ENCODE data around the gene CACNA1B.

CACNA1B gene

DNA sequence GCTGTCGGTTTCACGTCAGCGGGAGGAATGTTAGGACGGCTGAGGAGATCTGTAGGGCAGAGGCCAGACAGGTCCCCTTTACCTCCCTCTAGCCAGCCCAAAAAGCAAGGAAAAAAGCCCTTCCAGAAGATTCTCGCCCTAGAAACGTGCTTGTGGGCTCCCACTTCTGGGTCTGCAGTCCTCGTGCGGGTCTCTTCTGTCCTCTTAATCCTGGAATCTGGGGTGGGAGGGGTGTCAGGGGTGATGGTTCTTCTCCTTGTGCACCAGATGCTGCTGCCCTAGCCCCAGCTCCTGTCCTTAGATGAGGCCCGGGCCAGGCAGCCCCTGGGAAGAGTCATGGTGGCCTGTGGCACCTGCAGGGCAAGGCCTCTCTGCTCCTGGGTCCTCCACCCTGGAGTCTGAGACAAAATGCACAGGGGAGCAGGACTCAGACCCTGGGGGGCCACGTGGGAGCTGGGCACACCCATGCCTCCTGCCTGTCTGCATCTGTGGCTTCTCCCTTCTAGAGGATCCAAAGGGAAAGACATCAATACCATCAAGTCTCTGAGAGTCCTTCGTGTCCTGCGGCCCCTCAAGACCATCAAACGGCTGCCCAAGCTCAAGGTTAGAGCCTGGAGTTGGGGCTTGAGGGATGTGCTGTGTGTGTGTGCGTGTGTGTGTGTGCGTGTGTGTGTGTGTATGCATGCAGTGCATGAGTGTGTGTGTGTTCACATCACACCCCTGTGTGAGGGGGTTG, 174.2 kb downstream of the CACNA1B start:
- Mint-ChIP-seq H3K36me3 (ENCODE audit: low read depth) (no peaks in the 10 kb centered on the region), H3K4me1 (ENCODE audit: low read depth) (no peaks in the 10 kb centered on the region), H3K9me3 (no peaks in the 10 kb centered on the region), H3K27me3 (peaks cover 14% of the 10 kb centered on the region), H3K27ac (no peak overlapping the region), H3K4me3 (no peak overlapping the region)

DNA sequence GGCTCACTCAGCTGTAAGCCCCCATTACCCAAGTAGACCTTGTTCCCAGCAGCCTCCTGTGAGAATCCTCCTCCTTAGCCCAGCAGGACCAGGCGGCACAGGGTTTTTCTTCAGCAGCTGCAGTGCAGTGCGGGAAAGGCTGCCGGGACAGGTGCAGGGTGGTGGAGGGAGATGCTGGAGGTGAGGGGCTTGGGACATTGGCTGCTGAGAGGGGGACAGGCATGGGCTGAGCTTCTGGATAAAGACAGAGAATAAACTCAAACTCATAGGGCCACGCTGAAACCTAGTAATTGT, 174.7 kb downstream of the CACNA1B start:
- Mint-ChIP-seq H3K27me3 (peaks cover 14% of the 10 kb centered on the region), H3K27ac (no peak overlapping the region), H3K4me1 (ENCODE audit: low read depth) (no peaks in the 10 kb centered on the region), H3K36me3 (ENCODE audit: low read depth) (no peaks in the 10 kb centered on the region), H3K9me3 (no peaks in the 10 kb centered on the region), H3K4me3 (no peak overlapping the region)

DNA sequence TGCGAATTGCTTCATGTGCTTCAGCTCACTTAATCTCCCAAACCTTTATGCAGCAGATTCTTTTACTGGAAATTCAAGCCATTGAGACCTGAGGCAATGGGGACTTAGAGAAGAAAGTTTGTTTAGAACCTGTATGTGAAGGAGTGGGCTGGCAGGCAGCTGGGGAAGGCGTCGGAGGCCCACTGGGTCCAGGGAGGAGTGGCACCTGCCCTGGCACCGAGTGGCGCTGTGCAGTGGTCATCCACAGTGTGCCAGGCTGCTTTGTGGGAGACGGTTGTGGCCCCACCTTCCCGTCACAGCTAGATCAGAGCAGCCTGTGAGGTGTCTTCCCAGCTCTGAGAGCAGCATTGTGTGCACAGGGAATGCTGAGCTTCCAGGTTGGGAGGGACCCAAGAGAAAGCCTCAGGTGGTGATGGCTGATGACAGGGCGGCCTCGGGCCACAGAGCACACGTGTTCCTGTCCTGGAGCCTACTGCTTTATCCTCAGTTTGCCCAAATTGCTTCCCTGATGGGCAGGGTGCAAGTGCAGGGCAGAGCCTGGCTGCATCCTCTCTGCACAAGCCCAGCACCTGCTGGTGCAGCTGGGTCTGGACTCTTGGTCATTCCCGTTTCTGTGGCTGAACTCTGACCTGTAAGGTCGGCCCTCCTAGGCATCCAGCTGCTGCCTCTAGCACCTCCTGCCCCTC, 175.2 kb downstream of the CACNA1B start:
- Mint-ChIP-seq H3K4me1 (ENCODE audit: low read depth) (no peaks in the 10 kb centered on the region), H3K36me3 (ENCODE audit: low read depth) (no peaks in the 10 kb centered on the region), H3K27me3 (peaks cover 14% of the 10 kb centered on the region), H3K9me3 (no peaks in the 10 kb centered on the region), H3K27ac (no peak overlapping the region), H3K4me3 (no peak overlapping the region)

DNA sequence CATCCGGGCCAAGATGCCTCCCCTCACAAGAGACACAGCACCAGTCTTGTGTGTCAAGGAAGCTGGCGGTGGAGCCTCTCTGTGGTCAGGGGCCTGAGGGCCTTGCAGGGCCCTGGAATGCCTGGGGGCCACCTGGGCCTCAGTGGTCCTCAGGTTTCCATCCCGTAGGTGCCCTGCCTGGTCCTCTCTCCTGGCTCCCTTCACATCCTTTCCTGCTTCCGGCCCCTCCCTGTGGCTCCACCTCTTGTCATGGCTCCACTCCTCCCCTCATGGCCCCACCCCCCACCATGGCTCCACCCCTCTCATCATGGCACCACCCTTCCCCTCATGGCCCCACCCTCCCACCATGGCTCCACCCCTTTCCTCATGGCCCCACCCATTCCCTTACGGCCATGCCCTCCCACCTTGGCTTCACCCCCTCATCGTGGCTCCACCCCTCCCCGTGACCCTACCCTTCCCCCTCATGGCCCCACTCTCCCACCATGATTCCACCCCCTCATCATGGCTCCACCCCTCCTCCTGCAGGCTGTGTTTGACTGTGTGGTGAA, 175.8 kb downstream of the CACNA1B start:
- Mint-ChIP-seq H3K4me3 (no peak overlapping the region), H3K36me3 (ENCODE audit: low read depth) (no peaks in the 10 kb centered on the region), H3K27me3 (peaks cover 14% of the 10 kb centered on the region), H3K9me3 (no peaks in the 10 kb centered on the region), H3K27ac (no peak overlapping the region), H3K4me1 (ENCODE audit: low read depth) (no peaks in the 10 kb centered on the region)

DNA sequence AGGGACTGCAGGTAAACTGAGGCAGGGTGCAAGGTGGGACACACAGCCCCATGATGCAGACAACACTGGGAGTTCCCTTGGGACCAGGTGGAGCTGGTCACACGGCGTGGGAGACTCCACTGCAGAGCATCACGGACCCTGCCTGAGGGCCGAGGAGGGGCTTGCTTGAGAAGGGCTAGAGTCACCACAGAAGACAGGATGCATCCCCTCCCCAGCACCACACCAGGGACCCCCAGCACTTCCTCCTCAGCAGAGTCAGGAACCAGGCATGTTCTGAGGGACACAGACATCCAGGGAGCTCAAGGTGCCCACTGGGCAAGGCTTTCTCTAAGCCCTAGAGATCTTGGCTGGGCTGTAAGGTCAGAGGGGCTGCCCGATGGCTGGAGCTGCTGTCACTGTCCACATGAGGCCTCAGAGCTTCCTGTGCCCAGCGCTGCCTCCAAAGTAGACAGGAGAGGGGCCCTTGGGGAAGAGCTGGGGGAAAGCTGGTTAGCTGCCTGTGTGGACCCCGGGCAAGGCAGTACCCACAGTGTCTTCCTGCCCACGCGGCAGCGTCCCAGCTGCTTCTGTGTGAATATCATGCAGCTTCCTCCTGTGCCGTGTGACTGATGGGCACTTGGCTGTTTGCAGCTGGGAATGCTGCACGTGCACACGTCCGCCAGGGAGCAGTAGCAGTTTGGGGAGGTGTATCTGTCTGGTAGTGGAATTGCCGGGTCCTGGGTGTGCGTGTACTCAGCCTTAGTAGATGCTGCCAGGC, 176.6 kb downstream of the CACNA1B start:
- no peaks in the 10 kb centered on the region for H3K36me3 Mint-ChIP-seq (ENCODE audit: low read depth)
- no peaks in the 10 kb centered on the region for H3K9me3 Mint-ChIP-seq
- H3K4me3 Mint-ChIP-seq, result no peak overlapping the region
- H3K27me3 Mint-ChIP-seq, result peaks cover 14% of the 10 kb centered on the region
- no peaks in the 10 kb centered on the region for H3K4me1 Mint-ChIP-seq (ENCODE audit: low read depth)
- H3K27ac Mint-ChIP-seq, result no peak overlapping the region

GRCh38 chr9:138057726-138058125, 180.1 kb downstream of the CACNA1B start:
- H3K9me3 Mint-ChIP-seq, result no peaks in the 10 kb centered on the region
- H3K27ac Mint-ChIP-seq, result no peak overlapping the region

GRCh38 chr9:138058181-138058580, 180.6 kb downstream of the CACNA1B start:
- H3K4me1 Mint-ChIP-seq (ENCODE audit: low read depth), result no peaks in the 10 kb centered on the region
- no peaks in the 10 kb centered on the region for H3K9me3 Mint-ChIP-seq
- H3K27me3 Mint-ChIP-seq, result peaks cover 12% of the 10 kb centered on the region
- H3K4me3 Mint-ChIP-seq, result no peak overlapping the region
- no peaks in the 10 kb centered on the region for H3K36me3 Mint-ChIP-seq (ENCODE audit: low read depth)
- H3K27ac Mint-ChIP-seq, result no peak overlapping the region

More at GRCh38 chr9:138057726-138058125, 180.1 kb downstream of the CACNA1B start:
- Mint-ChIP-seq H3K36me3 (ENCODE audit: low read depth) (no peaks in the 10 kb centered on the region), H3K4me1 (ENCODE audit: low read depth) (no peaks in the 10 kb centered on the region), H3K27me3 (peaks cover 12% of the 10 kb centered on the region), H3K4me3 (no peak overlapping the region)

GRCh38 chr9:138059196-138059595, 181.6 kb downstream of the CACNA1B start:
- no peaks in the 10 kb centered on the region for H3K36me3 Mint-ChIP-seq (ENCODE audit: low read depth)
- no peak overlapping the region for H3K27ac Mint-ChIP-seq
- no peak overlapping the region for H3K4me3 Mint-ChIP-seq
- no peaks in the 10 kb centered on the region for H3K9me3 Mint-ChIP-seq
- no peaks in the 10 kb centered on the region for H3K4me1 Mint-ChIP-seq (ENCODE audit: low read depth)
- H3K27me3 Mint-ChIP-seq, result peaks cover 12% of the 10 kb centered on the region

GRCh38 chr9:138060365-138060764, 182.8 kb downstream of the CACNA1B start:
- Mint-ChIP-seq H3K36me3 (ENCODE audit: low read depth) (no peaks in the 10 kb centered on the region), H3K4me3 (no peak overlapping the region), H3K9me3 (no peaks in the 10 kb centered on the region), H3K4me1 (ENCODE audit: low read depth) (no peaks in the 10 kb centered on the region), H3K27me3 (peaks cover 5% of the 10 kb centered on the region), H3K27ac (no peak overlapping the region)

DNA sequence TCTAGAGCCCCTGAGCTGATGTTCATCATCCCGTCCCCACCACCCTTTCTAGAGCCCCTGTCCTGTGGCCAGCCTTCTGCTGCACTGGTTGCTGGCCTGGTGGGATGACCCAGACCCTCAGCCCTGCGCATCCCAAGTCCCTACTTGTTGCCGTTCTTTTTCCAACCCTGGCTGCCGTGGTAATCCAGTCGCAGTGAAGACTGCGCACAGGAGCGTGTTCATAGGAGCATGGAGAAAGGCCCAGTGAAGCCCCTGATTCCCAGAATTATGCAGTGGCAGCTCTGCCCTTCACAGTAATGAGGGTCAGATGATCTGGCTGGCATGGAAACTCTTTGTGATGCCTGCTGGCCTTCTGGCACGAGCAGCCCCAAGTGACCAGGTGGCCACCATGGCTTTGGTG, 183.3 kb downstream of the CACNA1B start:
- Mint-ChIP-seq H3K27ac (no peak overlapping the region), H3K4me3 (no peak overlapping the region), H3K9me3 (no peaks in the 10 kb centered on the region), H3K36me3 (ENCODE audit: low read depth) (no peaks in the 10 kb centered on the region), H3K27me3 (peaks cover 3% of the 10 kb centered on the region), H3K4me1 (ENCODE audit: low read depth) (no peaks in the 10 kb centered on the region)

DNA sequence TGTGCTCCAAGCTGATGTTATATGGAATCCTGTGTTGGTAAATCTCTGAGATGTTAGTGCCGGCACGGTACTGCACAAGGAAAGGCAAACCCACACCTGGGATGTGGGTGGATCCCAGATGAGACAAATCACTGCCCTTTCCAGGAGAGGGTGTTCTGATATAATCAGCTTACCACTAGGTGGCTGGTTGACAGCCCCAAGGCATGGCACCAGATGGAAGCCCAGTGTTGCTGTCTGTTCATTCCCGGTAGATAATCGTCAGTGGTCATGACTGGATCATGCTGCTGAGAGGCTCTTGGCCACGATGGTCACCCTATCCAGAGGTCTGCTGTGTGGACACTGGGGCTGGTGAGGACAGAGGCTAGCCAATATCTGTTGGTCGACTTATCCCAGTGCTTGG, 184.0 kb downstream of the CACNA1B start:
- no peak overlapping the region for H3K27ac Mint-ChIP-seq
- H3K36me3 Mint-ChIP-seq (ENCODE audit: low read depth), result no peaks in the 10 kb centered on the region
- no peaks in the 10 kb centered on the region for H3K4me1 Mint-ChIP-seq (ENCODE audit: low read depth)
- H3K27me3 Mint-ChIP-seq, result peaks cover 3% of the 10 kb centered on the region
- H3K9me3 Mint-ChIP-seq, result no peaks in the 10 kb centered on the region
- no peak overlapping the region for H3K4me3 Mint-ChIP-seq

- peaks cover 3% of the 10 kb centered on the region for H3K27me3 Mint-ChIP-seq
- H3K9me3 Mint-ChIP-seq, result no peaks in the 10 kb centered on the region
- H3K4me1 Mint-ChIP-seq (ENCODE audit: low read depth), result no peaks in the 10 kb centered on the region
- H3K36me3 Mint-ChIP-seq (ENCODE audit: low read depth), result no peaks in the 10 kb centered on the region
- H3K4me3 Mint-ChIP-seq, result no peak overlapping the region
- H3K27ac Mint-ChIP-seq, result no peak overlapping the region
Observed at GRCh38 chr9:138062196-138062595, 184.6 kb downstream of the CACNA1B start.

- H3K4me3 Mint-ChIP-seq, result no peak overlapping the region
- H3K27ac Mint-ChIP-seq, result no peak overlapping the region
- no peaks in the 10 kb centered on the region for H3K4me1 Mint-ChIP-seq (ENCODE audit: low read depth)
- H3K27me3 Mint-ChIP-seq, result peaks cover 3% of the 10 kb centered on the region
- no peaks in the 10 kb centered on the region for H3K9me3 Mint-ChIP-seq
- H3K36me3 Mint-ChIP-seq (ENCODE audit: low read depth), result no peaks in the 10 kb centered on the region
Observed at GRCh38 chr9:138063033-138063432, 185.5 kb downstream of the CACNA1B start.

DNA sequence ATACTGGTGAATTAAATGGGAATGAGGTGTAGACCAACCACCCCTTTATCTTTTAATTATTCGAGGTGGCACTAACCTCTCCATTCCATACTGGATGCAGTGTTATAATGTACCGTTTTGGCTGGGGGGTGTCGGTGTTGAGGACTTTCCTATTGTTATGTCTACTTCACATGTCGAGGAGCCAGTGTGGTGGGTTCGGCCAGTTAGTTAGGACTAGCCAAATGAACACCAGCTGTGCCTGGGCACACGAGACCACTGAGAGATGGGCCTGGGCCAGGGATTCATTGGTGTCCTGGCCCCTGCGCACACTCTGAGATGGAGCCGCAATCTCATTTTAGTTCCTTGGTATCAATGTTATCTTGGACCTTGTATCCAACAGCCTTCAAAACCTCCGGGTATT, 186.2 kb downstream of the CACNA1B start:
- Mint-ChIP-seq H3K36me3 (ENCODE audit: low read depth) (no peaks in the 10 kb centered on the region), H3K4me3 (no peak overlapping the region), H3K27me3 (peaks cover 3% of the 10 kb centered on the region), H3K9me3 (no peaks in the 10 kb centered on the region), H3K27ac (no peak overlapping the region), H3K4me1 (ENCODE audit: low read depth) (no peaks in the 10 kb centered on the region)

GRCh38 chr9:138064547-138064946, 187.0 kb downstream of the CACNA1B start:
- no peak overlapping the region for H3K4me3 Mint-ChIP-seq
- peaks cover 3% of the 10 kb centered on the region for H3K27me3 Mint-ChIP-seq
- H3K27ac Mint-ChIP-seq, result no peak overlapping the region
- no peaks in the 10 kb centered on the region for H3K9me3 Mint-ChIP-seq
- H3K36me3 Mint-ChIP-seq (ENCODE audit: low read depth), result no peaks in the 10 kb centered on the region
- H3K4me1 Mint-ChIP-seq (ENCODE audit: low read depth), result no peaks in the 10 kb centered on the region

Data from stimulated activated naive CD8-positive, alpha-beta T cell treated with anti-CD3 and anti-CD28 coated beads, Interleukin-15, Interleukin-2, amounts not matched to agents 100 ng/mL and 50 ng/mL, for 24 hours (primary cell).